Psoas muscle (tissue), 8 donors: Measurements from ENCODE around the gene HEG1. TPM values are rescaled to one million over a fixed set of nuclear protein-coding genes. Genes with fewer than 3 reads are reported as not detected.

Experiments used
- ATAC-seq, 4 donors: fragments of 200-7000 bp; cut with Tn5 transposase; one replicate each; pipeline ENCODE4 v1.9.1; 2020; ENCODE audit warnings: moderate library complexity in 3 of 4, mild to moderate bottlenecking in 2 of 4
- DNase-seq, 2 donors: peaks; one replicate each; pipeline ENCODE4 v3.0.0-alpha.2; 2020
- H3K27ac ChIP-seq: fragments of 200-600 bp; one replicate; pipeline ENCODE4 v1.8.0; 2022
- H3K27me3 ChIP-seq, 3 donors: fragments of 200-600 bp in 1 of 3; one replicate each; pipeline versions ENCODE4 v1.6.1 to v1.8.0; 2013 to 2022; ENCODE audit warnings: low read length in 2 of 3, mild to moderate bottlenecking in 2 of 3, moderate library complexity in 1 of 3; ENCODE audit not compliant: insufficient read depth in 3 of 3
- H3K36me3 ChIP-seq, 2 donors: fragments of 200-600 bp in 1 of 2; one replicate each; pipeline versions ENCODE4 v1.6.1 to v1.8.0; 2013 to 2022; ENCODE audit warnings: low read depth in 1 of 2, mild to moderate bottlenecking in 1 of 2, moderate library complexity in 1 of 2; ENCODE audit not compliant: insufficient read depth in 1 of 2
- H3K4me1 ChIP-seq: fragments of 200-600 bp; one replicate; pipeline ENCODE4 v1.8.0; 2022
- H3K4me3 ChIP-seq: fragments of 200-600 bp; one replicate; pipeline ENCODE4 v1.8.0; 2022; ENCODE audit warnings: mild to moderate bottlenecking
- H3K9me3 ChIP-seq: fragments of 200-600 bp; one replicate; pipeline ENCODE4 v1.8.0; 2022
- WGBS, 3 donors: extraction: QIAGEN DNeasy Blood & Tissue Kit; methylation state at CpG; one replicate each; pipeline versions ENCODE4 v1.1.6 to v1.1.7; 2013; 5-methylcytosine and 5-hydroxymethylcytosine counted together
- intact Hi-C, 2 donors: fragments of 100-400 bp; cut with DNase I; formaldehyde crosslinking; loops; one replicate each; pipeline versions ENCODE4 v1.11.0 to v1.14.2; 2022
- polyA plus RNA-seq, 3 donors: library from polyadenylated mRNA; stranded (reverse); fragments of 200-250 nt; gene quantifications; one replicate each; pipeline ENCODE4 v1.2.3, GENCODE V29; 2013
- total RNA-seq, 4 donors: library from RNA; stranded (reverse); fragmentation: NEBNext Ultra II Directional in 2 of 4; extraction: Animal tissue kit (Norgen Biotek cat#: 25700) in 2 of 4; gene quantifications; one replicate each; pipeline versions ENCODE4 v1.2.1 to v1.2.4, GENCODE V29; 2021 to 2023
- TF ChIP-seq, protein P1 (sequence below): fragments of 200-600 bp; IDR thresholded peaks from one replicate; pipeline ENCODE4 v1.8.0; 2022; ENCODE audit warnings: antibody characterized with exemption
- donor health status: healthy with polysubstance abuse.
- donor health status: DM: no; HTN: no; CAD: no; lungs with moderate emphysema.
- donor health status: Bipolar disorder and iron deficiency.
- donor health status: healthy.
- donor health status: DM: yes; HTN: yes; CAD: no.
- donor health status: DM: no; HTN: no; CAD: no.
- donor health status: DM: no; HTN: no; CAD: no.
- donor health status: DM: yes; HTN: yes; CAD: no.

HEG1 gene
- total and polyA plus RNA-seq, 7 donors, result 3.2 to 38.7 (median 11.7) TPM

DNA sequence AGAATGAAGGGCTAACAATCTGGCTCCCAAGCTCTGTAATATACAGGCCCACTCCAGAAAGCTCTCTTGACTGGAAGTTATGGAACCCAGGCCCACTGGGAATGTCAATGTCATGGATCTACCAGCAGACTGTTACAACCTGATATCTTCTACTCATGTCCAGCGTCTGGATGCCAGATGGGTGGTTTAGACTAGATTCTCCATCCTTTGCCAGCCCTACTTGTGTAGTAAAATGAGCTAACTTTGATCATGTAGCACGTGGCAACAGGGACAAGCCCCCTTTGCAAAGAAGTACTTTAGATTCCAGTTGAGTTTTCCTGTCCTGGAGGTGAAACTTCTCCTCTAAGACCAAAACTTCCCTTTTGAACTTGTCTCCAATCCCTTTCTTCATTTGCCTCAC is 55.1 kb downstream of the HEG1 start:
- TF ChIP-seq, protein P1, sequence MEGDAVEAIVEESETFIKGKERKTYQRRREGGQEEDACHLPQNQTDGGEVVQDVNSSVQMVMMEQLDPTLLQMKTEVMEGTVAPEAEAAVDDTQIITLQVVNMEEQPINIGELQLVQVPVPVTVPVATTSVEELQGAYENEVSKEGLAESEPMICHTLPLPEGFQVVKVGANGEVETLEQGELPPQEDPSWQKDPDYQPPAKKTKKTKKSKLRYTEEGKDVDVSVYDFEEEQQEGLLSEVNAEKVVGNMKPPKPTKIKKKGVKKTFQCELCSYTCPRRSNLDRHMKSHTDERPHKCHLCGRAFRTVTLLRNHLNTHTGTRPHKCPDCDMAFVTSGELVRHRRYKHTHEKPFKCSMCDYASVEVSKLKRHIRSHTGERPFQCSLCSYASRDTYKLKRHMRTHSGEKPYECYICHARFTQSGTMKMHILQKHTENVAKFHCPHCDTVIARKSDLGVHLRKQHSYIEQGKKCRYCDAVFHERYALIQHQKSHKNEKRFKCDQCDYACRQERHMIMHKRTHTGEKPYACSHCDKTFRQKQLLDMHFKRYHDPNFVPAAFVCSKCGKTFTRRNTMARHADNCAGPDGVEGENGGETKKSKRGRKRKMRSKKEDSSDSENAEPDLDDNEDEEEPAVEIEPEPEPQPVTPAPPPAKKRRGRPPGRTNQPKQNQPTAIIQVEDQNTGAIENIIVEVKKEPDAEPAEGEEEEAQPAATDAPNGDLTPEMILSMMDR, result no peak
- DNase-seq (no peak), ATAC-seq (no peak)
- intact Hi-C loops, result loop anchor here in 1 of 2 donors (5.0 kb wide), 1 partner anchor 52 kb away; no protein-coding TSS in a partner anchor
- Histone ChIP-seq H3K9me3 (no peaks in the 10 kb centered on the region), H3K27me3 (no peaks in the 10 kb centered on the region), H3K27ac (no peak overlapping the region), H3K36me3 (peaks cover 0 to 85% of the 10 kb centered on the region in 2 donors), H3K4me1 (peaks cover 35% of the 10 kb centered on the region), H3K4me3 (no peak overlapping the region)
- 31 to 51% (median 35%) methylated on average over 2 of the region's 2 CpGs for WGBS, 3 donors

DNA sequence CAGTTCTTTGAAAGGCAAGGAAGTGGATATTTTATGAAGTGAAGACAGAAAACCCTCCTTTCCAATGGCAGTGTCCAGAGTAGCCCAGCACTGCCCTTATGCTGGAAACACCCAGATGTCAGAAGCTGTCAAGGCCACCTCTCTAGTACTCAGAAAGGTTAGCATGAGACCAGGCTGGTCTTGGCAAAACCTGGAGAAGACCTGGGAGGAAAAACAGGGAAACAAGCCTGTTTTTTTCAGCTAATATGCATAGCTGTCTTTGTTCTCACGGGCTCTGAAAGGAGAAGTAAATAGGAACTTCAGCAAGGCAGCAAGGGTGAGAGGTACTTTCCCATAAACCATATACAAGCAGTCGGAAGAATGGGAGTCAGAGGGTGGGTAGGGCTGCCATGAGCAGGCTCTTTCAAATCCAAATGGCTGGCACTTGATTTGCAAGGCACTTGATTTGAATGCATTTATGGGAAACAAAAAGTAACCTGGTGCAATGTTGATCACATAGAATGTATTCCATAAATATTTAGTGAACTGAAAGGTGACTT is 55.8 kb downstream of the HEG1 start:
- peaks cover 38% of the 10 kb centered on the region for H3K4me1 ChIP-seq
- intact Hi-C loops, result loop anchor here (5.0 to 10.0 kb wide), 3 partner anchors 52 to 585 kb away; no protein-coding TSS in a partner anchor

DNA sequence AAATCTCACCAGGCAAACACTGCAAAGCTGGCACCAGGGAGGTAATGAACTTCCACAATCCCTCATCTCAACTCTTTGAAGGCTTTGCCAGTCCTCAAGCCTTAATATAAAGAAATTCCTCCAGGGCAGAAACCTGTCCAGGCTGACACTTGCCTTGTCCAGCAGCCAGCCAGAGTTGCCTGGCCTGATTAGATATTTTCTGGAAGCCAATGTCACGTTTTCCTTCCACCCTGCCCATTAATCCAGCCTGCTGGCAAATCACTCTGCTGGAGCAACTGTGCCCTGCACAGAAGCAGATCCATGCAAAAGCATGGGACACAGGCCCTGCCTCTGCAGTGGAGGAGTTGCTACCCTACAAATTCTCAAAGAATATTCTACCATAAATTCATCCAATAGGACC is 56.5 kb downstream of the HEG1 start:
- Histone ChIP-seq H3K27ac (no peak overlapping the region), H3K4me1 (peaks cover 31% of the 10 kb centered on the region), H3K27me3 (no peaks in the 10 kb centered on the region), H3K9me3 (no peaks in the 10 kb centered on the region), H3K36me3 (peaks cover 0 to 82% of the 10 kb centered on the region in 2 donors), H3K4me3 (no peak overlapping the region)
- ATAC-seq (no peak), DNase-seq (no peak)
- TF ChIP-seq, protein P1, result no peak
- WGBS, 3 donors, result 12 to 16% (median 15%) methylated on average over 1 of the region's 1 CpG
- intact Hi-C loops, result loop anchor here (10.0 kb wide), 2 partner anchors 165 to 585 kb away; no protein-coding TSS in a partner anchor

More for the DNA sequence above, 55.8 kb downstream of the HEG1 start:
- H3K36me3 ChIP-seq, result peaks cover 0 to 84% of the 10 kb centered on the region in 2 donors
- no peaks in the 10 kb centered on the region for H3K27me3 ChIP-seq
- no peak overlapping the region for H3K27ac ChIP-seq
- DNase-seq (no peak), ATAC-seq (no peak)
- 82 to 85% (median 83%) methylated on average over 2 of the region's 2 CpGs for WGBS, 3 donors
- TF ChIP-seq, protein P1, result no peak
- no peak overlapping the region for H3K4me3 ChIP-seq
- no peaks in the 10 kb centered on the region for H3K9me3 ChIP-seq

- H3K36me3 ChIP-seq, result peaks cover 0 to 76% of the 10 kb centered on the region in 2 donors
- H3K27me3 ChIP-seq, result no peaks in the 10 kb centered on the region
- TF ChIP-seq, protein P1, result no peak
- WGBS, 3 donors, result 92 to 98% (median 96%) methylated on average over 3 of the region's 3 CpGs
- intact Hi-C loops, result loop anchor here (10.0 kb wide), 2 partner anchors 167 to 587 kb away; no protein-coding TSS in a partner anchor
- H3K27ac ChIP-seq, result no peak overlapping the region
- no peak overlapping the region for H3K4me3 ChIP-seq
- H3K4me1 ChIP-seq, result peaks cover 20% of the 10 kb centered on the region
- DNase-seq (no peak), ATAC-seq (no peak)
- no peaks in the 10 kb centered on the region for H3K9me3 ChIP-seq
Observed at GRCh38 chr3:124998247-124998630, 57.6 kb downstream of the HEG1 start.
